SU-DHL-6 (cell line): ENCODE measurements around the gene UBE2Q1.

ENCODE experiments used
- H2AFZ ChIP-seq: fragments of 200-600 bp; sonication (generic); 2 replicates; pipeline ENCODE4 v1.6.1; 2014; ENCODE audit warnings: low read depth, mild to moderate bottlenecking, moderate library complexity, mixed read lengths, antibody characterized with exemption, low read length; ENCODE audit not compliant: severe bottlenecking
- H3F3A ChIP-seq: fragments of 200-600 bp; shearing (Covaris generic); 2 replicates; pipeline ENCODE4 v1.6.0; 2016; ENCODE audit warnings: antibody characterized with exemption, mild to moderate bottlenecking; ENCODE audit not compliant: insufficient read depth
- H3K27ac ChIP-seq: fragments of 200-600 bp; sonication (generic); 2 replicates; pipeline ENCODE4 v1.5.1; 2016; ENCODE audit warnings: low read depth, mild to moderate bottlenecking, low read length, moderate library complexity, mixed read lengths
- H3K27me3 ChIP-seq: fragments of 200-600 bp; sonication (generic), shearing (Covaris generic); 2 replicates; pipeline ENCODE4 v1.6.0; 2014; ENCODE audit warnings: mild to moderate bottlenecking, low read length
- H3K36me3 ChIP-seq: fragments of 200-600 bp; sonication (generic); 2 replicates; pipeline ENCODE4 v1.6.1; 2014; ENCODE audit warnings: mild to moderate bottlenecking, low read length, mixed read lengths
- H3K4me2 ChIP-seq: fragments of 300-600, 200-600 bp; shearing (Covaris generic), sonication (generic); 2 replicates; pipeline ENCODE4 v1.6.0; 2014; ENCODE audit warnings: low read length, low read depth, mild to moderate bottlenecking; ENCODE audit not compliant: poor library complexity, severe bottlenecking
- H3K4me3 ChIP-seq: fragments of 200-600 bp; sonication (generic); 2 replicates; pipeline ENCODE4 v1.5.1; 2014; ENCODE audit warnings: antibody characterized with exemption, low read length, mild to moderate bottlenecking, mixed read lengths; ENCODE audit not compliant: insufficient read depth, poor library complexity, severe bottlenecking
- H3K79me2 ChIP-seq: fragments of 200-600 bp; sonication (generic); 2 replicates; pipeline ENCODE4 v1.6.1; 2014; ENCODE audit warnings: mild to moderate bottlenecking, low read length, moderate library complexity; ENCODE audit not compliant: insufficient read depth
- H3K9ac ChIP-seq: fragments of 200-600 bp; sonication (generic); 2 replicates; pipeline ENCODE4 v1.7.0; 2014; ENCODE audit warnings: mild to moderate bottlenecking, low read length
- H3K9me2 ChIP-seq: fragments of 200-600 bp; sonication (generic); replicated peaks from 2 replicates; pipeline ENCODE4 v1.6.1; 2014; ENCODE audit warnings: low read length; ENCODE audit not compliant: insufficient read depth
- H3K9me3 ChIP-seq: fragments of 200-600 bp; sonication (generic); 2 replicates; pipeline ENCODE4 v1.6.1; 2014; ENCODE audit warnings: low read length, mixed read lengths; ENCODE audit not compliant: insufficient read depth
- H4K20me1 ChIP-seq: fragments of 200-600 bp; sonication (generic); 2 replicates; pipeline ENCODE4 v1.6.1; 2014; ENCODE audit warnings: low read depth, mild to moderate bottlenecking, antibody characterized with exemption, low read length, moderate library complexity, mixed read lengths
- CTCF ChIP-seq: fragments of 200-600 bp; sonication (generic); IDR thresholded peaks from one replicate; pipeline ENCODE4 v1.5.1; 2017; ENCODE audit warnings: antibody characterized with exemption, mild to moderate bottlenecking, low read length, moderate library complexity; ENCODE audit not compliant: insufficient read depth, poor library complexity, severe bottlenecking
- EZH2phosphoT487 ChIP-seq: fragments of 200-600 bp; sonication (generic), shearing (Covaris generic); conservative IDR thresholded peaks from 2 replicates; pipeline ENCODE4 v1.6.1; 2018; ENCODE audit warnings: mild to moderate bottlenecking, antibody characterized with exemption, low read length, moderate library complexity, mixed read lengths

Gene UBE2Q1

DNA sequence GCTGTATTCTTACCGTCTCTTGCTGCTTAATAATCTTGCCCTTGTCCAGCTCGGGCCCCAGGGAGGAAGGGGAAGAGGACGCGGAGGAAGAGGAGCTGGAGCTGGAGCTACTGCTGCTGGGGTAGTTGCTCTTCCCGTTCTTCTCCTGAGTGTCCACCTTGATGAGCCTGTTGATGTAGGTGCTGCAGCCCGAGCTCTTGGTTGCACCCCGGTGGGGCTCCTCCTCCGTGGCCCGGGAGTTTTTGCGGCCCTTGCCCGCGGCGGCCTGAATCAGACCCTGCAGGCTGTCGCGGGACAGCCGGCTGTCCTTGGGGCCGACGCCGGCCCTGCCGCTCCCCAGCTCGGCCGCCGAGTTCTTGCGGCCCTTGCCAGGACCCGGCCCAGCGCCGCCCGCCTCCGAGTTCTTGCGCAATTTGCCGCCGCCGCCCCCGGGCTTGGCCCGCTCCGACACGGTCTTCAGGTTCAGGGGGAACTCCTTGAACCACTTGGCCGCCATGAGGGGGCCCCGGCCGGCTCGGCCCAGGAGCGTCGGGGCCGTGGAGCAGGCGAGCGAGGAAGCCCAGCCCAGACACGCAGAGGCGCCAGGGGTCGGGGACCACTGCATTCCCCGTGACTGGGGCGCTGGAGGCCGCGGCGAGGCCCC lies 56.9 kb downstream of the UBE2Q1 start:
- Histone ChIP-seq H3K36me3 (no peaks in the 10 kb centered on the region), H3K4me3 (no peak overlapping the region), H3K79me2 (no peaks in the 10 kb centered on the region), H4K20me1 (no peaks in the 10 kb centered on the region), H3K27me3 (no peaks in the 10 kb centered on the region), H3K4me2 (no peak overlapping the region), H2AFZ (no peak overlapping the region), H3K9me2 (no peaks in the 10 kb centered on the region), H3K27ac (no peak overlapping the region), H3F3A (no peaks in the 10 kb centered on the region; the same call in 1 of the 2 replicates), H3K9ac (no peak overlapping the region), H3K9me3 (no peaks in the 10 kb centered on the region)
- TF ChIP-seq EZH2phosphoT487 (no peak), CTCF (no peak)

GRCh38 chr1:154500533-154500932 lies 57.9 kb downstream of the UBE2Q1 start:
- H4K20me1 ChIP-seq, result no peaks in the 10 kb centered on the region
- H3K9me2 ChIP-seq, result no peaks in the 10 kb centered on the region
- H3K27ac ChIP-seq, result no peak overlapping the region
- no peak overlapping the region for H3K4me2 ChIP-seq
- no peaks in the 10 kb centered on the region for H3K27me3 ChIP-seq
- H3K79me2 ChIP-seq, result no peaks in the 10 kb centered on the region
- H3K36me3 ChIP-seq, result no peaks in the 10 kb centered on the region
- H3K9me3 ChIP-seq, result no peaks in the 10 kb centered on the region
- H2AFZ ChIP-seq, result no peak overlapping the region
- no peak overlapping the region for H3K9ac ChIP-seq
- H3F3A ChIP-seq, result no peaks in the 10 kb centered on the region; the same call in 1 of the 2 replicates
- no peak overlapping the region for H3K4me3 ChIP-seq
- TF ChIP-seq EZH2phosphoT487, result no peak
- no peak for TF ChIP-seq CTCF

DNA sequence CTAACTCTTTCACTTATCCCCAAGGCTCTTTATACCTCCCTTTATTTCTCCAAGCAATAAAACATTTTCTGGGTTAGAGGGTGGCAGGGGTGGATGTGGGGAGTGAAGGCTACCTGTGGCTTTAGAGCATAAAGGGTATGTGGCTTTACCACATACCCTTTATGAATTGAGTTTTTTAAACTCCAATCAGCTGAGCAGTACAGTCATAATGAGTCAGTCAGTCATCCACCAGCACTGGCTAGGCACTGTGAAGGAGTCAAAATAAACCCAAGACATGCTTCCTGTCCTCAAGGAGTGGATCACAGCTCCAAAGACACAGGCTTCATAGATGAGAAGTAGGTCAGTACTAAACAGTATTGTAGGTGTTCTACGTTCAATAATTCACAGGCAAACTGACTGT lies 59.0 kb downstream of the UBE2Q1 start:
- H3F3A ChIP-seq, result no peaks in the 10 kb centered on the region; the same call in 1 of the 2 replicates
- no peaks in the 10 kb centered on the region for H3K27me3 ChIP-seq
- H4K20me1 ChIP-seq, result no peaks in the 10 kb centered on the region
- no peaks in the 10 kb centered on the region for H3K36me3 ChIP-seq
- H3K27ac ChIP-seq, result no peak overlapping the region
- no peak for TF ChIP-seq CTCF
- TF ChIP-seq EZH2phosphoT487, result no peak
- H2AFZ ChIP-seq, result no peak overlapping the region
- H3K9ac ChIP-seq, result no peak overlapping the region
- H3K9me3 ChIP-seq, result no peaks in the 10 kb centered on the region
- no peaks in the 10 kb centered on the region for H3K9me2 ChIP-seq
- H3K4me3 ChIP-seq, result no peak overlapping the region
- H3K79me2 ChIP-seq, result no peaks in the 10 kb centered on the region
- no peak overlapping the region for H3K4me2 ChIP-seq
